HG03378 (cell line): Measurements from ENCODE around the gene STXBP1.

Experiments used
- ATAC-seq: cut with Tn5 transposase; IDR thresholded peaks from one replicate; pipeline ENCODE4 v1.9.1; 2021; ENCODE audit warnings: mild to moderate bottlenecking, moderate library complexity; ENCODE audit not compliant: unreplicated experiment

STXBP1 gene

GRCh38 chr9:127689329-127690000 lies 77.4 kb downstream of the STXBP1 start:
- ATAC-seq: no peak

- ATAC-seq: no peak
These were observed 78.7 kb downstream of the STXBP1 start for GRCh38 chr9:127690735-127691134.

DNA sequence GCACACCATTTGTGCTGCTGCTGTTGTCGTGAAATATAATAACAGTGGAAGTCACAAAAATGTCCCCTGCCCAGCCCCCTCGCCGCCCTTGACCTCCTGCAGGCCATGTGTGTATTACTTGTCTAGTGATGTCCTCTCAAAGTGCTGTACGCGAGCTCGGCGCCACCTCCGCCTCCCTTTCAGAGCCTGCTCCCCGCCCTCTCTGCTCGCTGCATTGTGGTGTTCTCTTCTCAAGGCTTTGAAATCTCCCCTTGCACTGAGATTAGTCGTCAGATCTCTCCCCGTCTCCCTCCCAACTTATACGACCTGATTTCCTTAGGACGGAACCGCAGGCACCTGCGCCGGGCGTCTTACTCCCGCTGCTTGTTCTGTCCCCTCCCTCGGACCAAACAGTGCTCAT lies 80.0 kb downstream of the STXBP1 start:
- ATAC-seq: no peak

DNA sequence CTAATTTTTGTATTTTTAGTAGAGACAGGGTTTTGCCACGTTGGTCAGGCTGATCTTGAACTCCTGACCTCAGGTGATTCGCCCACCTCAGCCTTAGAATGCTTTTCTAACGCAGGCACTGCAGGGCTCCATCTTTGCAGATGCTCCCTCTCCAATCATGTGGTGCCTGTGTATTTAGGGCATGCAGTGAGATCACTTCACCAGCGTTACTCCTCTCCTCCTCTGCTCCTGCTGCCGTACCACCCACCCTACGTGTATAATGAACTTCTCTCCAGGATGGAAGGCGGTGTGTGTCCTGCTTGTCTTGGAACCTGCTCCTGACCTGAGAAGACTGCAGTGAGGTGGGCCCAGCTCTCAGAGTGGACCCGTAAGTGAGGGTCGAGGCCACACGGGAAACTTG lies 81.1 kb downstream of the STXBP1 start:
- ATAC-seq: no peak

DNA sequence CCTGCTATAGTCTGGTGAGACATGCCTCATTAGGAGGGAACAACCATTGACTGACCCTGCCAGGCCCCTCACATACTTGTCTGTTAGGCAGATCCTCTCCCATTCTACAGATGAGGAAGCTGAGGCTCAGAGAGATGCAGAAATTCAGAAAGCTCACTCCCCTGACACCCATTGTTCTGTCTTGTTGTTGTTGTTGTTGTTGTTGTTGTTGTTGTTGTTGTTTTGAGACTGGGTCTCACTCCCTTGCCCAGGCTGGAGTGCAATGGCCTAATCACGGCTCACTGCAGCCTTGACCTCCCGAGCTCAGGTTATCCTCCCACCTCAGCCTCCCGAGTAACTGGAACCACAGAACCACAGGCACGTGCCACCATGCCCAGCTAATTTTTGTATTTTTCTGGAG lies 81.6 kb downstream of the STXBP1 start:
- ATAC-seq: no peak

- ATAC-seq: no peak
These were observed 83.0 kb downstream of the STXBP1 start for GRCh38 chr9:127694890-127695720.

- ATAC-seq: no peak
These were observed 85.5 kb downstream of the STXBP1 start for GRCh38 chr9:127697575-127697974.

GRCh38 chr9:127698386-127698785 lies 86.3 kb downstream of the STXBP1 start:
- no peak for ATAC-seq

DNA sequence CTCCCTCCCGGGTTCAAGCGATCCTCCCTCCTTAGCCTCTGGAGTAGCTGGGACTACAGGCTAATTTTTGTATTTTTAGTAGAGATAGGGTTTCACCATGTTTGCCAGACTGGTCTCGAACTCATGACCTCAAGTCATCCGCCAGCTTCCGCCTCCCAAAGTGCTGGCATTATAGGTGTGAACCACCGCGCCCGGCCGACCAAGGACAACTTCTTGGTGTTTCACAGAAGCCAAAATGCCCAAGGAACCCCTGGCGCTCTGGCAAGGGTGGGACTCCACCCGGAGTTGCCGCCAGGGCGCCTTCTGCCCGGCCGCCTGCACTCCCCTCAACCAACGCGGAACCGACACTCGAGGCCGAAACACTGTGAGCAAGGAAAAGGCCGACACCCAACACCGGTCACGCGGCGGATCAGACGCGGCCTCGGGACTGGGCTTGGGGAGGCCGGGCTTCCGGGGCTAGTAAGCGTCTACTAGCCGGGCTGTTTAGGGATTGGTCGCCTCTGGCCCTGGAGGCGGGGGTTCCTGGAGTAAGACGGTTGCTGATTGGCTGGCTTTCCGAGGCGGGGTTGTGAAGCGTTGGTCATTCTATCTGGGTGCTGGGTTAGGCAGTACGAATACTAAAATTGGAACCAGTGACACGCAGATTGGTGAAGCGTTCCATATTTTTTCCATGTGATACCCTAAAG lies 87.1 kb downstream of the STXBP1 start:
- ATAC-seq: no peak

DNA sequence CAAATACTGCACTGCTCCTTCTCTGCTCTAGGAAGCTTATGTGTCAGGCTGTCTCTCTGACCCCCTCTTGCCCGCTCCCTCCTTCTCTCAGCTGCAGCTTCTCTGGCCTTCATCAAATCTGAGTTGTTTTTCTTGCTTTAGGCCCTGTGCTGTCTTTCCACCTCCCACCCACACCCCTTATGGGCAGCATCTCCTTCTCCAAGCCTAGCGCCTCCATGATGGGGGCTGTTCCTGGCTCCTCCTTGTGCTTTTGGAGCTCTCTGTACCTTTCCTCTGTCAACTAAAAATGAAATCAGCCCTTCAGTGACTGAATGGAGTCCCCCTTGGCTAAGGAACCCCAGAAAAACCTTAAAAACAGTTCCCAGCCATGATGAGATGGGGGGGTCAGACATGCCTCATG lies 88.1 kb downstream of the STXBP1 start:
- no peak for ATAC-seq

DNA sequence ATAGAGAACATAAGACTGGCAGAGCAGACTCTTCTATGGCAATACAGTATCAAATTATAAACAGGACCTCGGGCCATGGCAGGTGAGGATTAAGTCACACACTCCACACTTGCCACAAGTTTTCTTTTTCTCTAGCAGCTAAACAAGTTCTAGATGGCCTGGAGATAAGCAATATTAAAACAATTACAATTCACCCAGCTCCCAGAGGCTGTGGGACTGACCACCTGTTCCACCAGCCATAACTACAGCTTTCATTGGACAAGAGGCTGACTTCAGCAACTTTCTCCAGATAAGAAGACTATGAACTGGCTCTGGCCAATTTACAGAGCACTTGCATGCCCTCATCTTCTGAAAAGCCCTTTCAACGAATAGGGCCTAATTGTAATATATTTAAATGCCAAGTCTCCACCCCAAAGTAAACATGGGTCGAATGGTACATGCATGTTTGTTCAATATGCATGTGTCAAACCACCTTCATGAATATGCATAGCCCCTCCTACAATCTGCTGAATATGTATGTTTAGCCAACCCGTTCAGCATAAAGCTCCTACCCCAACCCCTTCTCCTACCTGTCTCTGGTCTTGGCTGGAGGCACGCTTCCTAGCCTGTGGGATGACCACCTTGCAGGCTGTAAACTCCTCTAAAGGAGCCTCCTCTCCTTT lies 88.6 kb downstream of the STXBP1 start:
- no peak for ATAC-seq

DNA sequence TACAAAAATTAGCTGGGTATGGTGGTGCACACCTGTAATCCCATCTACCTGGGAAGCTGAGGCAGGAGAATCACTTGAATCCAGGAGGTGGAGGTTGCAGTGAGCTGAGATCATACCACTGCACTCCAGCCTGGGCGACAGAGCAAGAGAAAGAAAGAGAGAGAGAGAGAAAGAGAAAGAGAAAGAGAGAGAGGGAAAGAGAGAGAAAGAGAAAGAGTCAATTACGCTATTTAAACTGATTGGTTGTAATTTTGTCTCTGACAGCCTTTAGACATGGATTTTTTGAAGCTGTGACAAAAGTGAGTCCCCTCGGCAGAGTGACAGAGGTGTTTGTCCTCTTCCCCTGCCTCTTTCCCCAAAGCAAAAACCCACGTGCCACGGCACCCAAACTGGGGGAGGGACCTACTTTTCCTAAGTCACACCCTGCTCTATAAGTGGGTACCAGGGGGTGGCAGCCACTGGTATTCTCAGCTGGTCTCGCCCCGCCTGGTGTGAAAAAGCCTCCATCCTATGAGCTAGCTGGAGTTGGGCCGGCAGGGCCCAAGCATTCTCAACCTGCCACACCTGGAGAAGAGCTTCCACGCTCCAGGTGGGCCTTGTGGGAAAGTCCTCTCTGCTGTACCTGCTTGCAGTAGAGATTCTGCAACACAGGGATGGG lies 91.3 kb downstream of the STXBP1 start:
- ATAC-seq: no peak

GRCh38 chr9:127705577-127706379 lies 93.7 kb downstream of the STXBP1 start:
- ATAC-seq: no peak

GRCh38 chr9:127706836-127707241 lies 94.8 kb downstream of the STXBP1 start, which contains the start of gene CFAP157:
Gene CFAP157, plus strand, starts transcription at chr9:127706988. Its CDS starts 44 bp downstream, at chr9:127707032.
- ATAC-seq: no peak

- no peak for ATAC-seq
These were observed 95.7 kb downstream of the STXBP1 start for GRCh38 chr9:127707766-127708165.

DNA sequence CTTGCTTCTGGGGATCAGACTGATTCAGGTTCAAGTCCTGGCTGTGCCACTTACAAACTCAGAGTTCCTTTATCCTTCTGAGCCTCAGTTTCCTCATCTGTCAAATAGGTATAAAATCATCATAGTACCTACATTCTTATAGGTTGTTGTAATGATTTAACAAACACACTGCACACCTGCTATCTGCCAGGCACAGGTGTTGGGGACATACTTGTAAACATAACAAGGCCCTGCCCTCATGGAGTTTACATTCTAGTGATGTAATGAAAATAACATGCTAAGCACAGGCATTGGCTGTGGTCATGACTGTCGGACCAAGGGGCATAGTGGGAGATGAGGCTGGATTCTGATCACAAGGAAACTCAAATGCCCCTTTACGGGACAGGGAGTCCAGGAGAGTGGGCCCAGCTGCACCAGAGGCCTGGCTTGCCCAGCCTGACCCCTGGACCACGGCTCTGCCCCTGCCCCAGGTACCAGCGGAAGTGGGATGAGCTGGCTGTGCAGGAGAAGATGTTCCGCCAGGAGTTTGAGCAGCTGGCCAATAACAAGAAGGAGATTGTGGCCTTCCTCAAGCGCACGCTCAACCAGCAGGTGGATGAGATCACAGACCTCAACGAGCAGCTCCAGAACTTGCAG lies 97.0 kb downstream of the STXBP1 start:
- ATAC-seq: no peak

DNA sequence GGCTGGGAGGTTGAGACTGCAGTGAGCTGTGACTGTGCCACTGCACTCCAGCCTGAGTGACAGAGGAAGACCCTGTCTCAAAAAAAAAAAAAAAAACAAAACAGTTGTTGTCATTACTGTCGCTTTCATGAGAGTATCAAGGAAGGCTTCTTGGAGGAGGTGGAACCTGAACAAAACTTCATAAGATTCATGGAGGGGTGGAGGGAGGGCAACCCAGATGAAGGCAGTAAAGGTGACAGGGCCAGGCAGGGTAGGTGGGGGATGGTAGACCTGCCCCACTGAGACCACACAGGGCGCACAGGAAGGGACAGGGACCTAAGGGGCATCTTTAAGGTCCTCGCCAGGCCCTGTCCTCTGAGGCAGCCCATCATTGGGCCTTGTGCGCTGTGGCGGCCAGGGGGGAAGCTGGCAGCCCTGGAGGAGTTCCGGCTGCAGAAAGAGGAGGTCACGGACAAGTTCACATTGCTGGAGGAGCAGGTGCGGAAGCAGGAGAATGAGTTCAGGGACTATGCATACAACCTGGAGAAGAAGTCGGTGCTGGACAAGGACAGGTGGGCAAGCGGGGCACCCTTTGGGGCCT lies 98.2 kb downstream of the STXBP1 start:
- ATAC-seq: no peak

- ATAC-seq: no peak
These were observed 99.2 kb downstream of the STXBP1 start for GRCh38 chr9:127711226-127711701.

DNA sequence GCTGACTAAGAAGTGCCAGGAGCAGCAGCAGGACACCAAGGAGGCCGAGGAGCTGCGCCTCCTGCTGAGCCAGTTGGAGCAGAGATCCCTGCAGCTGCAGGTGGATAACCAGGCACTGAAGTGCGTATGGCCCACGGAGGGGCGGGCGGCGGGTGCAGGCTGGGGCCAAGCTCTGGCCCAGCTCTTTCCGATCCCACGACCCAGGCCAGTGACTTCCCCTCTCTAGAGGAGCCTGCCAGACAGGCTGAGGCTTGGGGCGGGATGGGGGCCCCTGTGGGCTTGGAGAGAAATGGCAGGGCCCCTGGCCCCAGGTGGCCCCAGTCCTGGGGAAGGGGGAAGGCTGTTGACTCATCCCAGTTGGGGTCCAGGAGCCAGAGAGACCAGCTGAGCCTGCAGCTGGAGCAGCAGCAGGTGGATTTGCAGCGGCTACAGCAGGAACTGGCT lies 99.8 kb downstream of the STXBP1 start:
- ATAC-seq: no peak
